T-helper 2 cell (primary cell): Measurements from ENCODE around the gene MACROD2.

Source experiments
- DNase-seq, 5 experiments: peaks; one replicate each; pipeline versions ENCODE4 v3.0.0 to v3.0.0-alpha.2; 2012 to 2022

The MACROD2 gene

DNA sequence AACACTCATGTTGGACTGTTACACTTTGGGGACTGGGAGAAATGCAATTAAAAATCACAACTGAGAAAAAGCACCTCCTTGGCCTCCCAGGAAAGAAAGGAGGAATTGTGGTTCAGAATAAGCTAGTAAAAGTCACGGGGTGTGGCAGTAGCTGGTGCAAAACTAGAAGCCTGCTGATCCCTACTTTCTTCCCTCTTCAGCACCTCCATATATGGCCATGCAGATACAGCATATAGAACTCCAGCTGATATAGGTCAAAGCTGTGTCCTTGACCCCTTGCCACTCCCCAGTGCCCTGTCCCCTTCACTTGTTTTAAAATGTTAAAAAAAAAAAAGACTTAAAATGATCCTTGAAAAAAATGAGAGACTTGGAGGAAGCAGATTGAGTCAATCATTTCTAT is 347.6 kb downstream of the MACROD2 start:
- DNase-seq: no peak

DNA sequence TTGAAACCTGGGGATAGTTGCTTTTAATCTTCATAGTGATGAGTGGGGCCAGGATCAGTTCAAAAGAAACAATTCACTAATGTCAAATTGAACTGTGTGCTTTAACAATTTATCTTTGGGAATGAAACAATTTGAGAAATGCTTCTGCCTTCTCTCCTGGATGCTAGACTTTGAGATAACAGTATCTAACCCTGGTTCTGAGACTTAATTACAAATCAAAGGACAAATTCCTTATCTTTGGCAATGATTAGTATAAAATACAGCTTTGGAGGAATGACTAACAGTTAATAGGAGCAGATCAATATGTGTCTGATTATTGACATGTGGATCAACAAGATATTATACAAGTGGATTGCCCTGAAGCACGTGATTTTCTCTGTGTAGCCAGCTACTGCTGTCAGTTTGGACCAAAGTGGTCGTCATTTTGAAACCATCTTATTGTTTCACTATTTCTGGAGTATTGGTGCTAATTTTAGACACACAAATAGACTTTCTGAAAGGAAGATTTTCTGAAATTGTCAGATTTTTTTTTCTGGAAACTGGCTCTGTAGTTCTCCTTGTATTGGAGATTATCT is 348.3 kb downstream of the MACROD2 start:
- DNase-seq: no peak

DNA sequence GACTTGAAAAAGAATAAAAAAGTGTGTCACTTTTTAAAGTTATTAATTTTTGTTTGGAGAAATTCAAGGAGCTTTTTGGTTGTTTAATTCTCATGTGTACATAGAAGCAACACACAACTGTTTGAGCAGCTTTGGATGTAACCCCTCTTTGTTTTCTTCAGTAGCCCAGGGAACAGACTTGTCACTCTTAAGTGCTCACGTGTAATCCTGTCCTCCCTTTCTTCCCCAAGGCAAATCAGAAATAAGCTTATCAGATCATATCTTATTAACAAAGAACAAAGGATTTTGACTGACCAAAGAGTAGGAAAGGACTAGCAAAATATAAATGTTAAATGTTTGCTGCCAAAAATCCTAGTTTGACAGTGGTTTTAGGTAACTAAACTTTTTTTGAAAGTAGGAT is 349.4 kb downstream of the MACROD2 start:
- no peak for DNase-seq

DNA sequence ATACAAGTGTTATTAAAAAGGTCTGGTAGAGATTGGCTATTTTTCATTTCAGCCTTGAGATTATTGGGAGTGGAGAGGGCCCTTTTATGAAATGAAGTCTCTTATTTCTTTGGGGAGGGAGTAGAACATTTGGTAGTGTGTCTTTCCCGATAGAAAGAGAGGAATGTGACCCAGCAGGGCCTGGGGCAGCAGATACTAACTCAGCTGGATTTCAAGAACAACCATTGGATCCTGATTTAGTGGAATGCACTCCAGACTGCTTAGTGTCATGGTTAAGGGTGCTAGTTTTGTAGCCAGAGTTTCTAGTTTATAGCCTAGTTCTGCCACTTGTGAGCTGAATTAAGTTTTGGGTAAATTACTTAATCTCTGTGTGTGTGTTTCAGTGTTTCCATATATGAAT is 360.5 kb downstream of the MACROD2 start:
- no peak for DNase-seq

DNA sequence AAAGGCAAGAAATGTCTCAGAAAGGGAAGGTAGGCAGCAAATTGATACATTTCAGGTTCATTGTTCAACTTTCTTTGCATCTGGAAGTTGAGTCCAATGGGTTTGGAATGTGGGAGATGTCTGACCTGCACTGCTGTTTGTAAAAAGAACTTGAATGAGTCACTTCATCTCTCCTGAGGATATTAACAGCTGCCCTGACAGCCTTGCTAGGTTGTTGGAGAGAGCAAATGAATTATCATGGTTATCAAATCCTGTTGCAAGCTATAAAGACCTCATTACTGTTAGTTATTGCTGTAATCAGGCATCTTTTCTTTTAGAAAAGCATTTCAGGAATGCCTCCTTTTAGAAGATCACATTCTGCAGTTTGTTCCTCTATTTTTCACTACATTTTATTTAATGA is 365.1 kb downstream of the MACROD2 start:
- DNase-seq: no peak

DNA sequence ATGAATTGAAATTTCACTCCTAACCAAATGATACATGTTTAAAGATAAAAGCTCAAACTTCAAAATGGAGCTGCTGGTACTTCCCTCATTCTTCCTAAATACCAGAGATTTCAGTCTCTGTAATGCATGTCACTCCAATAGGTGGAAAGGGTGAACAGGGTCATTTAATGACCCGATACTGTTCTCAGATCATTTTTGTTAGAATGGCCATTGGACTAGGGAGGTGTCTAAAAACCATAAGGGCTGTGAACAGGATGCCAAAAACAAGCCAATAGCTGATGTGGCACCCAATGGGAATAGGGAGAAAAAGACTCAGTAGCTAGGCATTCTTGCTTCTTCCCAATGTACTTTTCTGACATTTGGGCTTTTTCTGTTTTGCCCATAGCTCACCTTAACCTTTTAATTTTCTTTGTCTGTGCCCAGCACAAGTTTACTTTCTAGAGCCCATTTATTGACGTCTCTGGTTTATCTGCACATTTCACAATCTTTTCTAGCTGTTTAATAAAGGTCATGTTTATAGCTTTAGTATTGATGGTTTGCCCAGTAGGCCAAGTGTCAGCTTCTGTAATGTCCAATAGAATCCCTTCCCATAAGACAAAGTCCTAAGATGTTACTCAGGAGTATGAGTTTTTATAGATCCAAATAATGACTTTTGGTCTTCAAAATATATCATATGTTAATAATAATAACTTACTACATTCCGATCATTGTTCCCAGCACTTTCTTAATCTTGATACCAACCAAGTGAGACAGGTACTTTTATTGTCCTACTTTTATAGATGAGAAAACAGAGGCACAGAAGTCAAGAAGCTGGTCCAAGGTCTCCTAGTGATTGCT is 366.4 kb downstream of the MACROD2 start:
- no peak for DNase-seq

DNA sequence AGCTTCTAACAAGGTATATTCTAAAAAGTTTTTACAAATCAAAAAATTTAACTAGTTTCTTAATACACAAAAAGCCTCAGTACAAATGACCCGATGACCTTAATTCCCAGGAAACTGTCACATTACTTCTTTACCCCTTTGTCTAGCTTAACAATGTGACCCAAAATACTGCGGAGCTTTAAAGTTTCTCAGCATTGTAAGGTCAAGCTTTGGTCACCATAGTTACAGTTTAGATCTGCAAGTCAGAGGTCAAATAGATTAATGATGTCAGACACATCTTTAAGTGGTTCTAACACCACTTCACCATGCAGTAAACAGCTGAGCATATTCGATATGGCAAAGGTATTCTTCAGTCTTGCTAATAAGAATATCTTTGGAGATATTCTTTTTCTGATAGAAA is 378.9 kb downstream of the MACROD2 start:
- no peak for DNase-seq

DNA sequence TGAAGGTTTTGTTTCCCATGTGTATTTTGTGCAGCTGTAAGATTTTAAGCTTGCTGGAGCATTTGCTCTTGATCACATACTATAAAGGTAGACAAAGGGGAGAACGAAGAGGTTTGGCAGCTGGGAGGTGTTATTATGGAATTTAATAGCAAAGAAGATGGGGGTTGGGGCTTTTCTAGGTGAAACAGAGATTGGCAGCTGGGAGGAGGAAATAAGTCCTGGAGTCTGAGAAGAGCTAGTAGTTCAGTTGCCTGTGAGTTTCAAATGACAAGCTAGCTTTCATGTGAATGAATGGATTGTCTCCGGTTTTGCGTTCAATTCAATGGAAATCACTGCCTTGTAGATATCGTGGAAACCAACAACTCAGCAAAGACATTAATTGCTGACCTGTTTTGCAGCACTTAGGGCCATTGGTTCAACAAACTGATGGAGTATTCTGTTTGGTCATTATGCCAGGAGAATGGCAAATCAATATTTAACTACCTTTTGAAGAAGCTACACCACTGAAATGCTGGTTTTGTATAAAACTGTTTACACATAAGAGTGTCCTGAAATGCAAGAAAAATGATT is 380.2 kb downstream of the MACROD2 start:
- DNase-seq: no peak

DNA sequence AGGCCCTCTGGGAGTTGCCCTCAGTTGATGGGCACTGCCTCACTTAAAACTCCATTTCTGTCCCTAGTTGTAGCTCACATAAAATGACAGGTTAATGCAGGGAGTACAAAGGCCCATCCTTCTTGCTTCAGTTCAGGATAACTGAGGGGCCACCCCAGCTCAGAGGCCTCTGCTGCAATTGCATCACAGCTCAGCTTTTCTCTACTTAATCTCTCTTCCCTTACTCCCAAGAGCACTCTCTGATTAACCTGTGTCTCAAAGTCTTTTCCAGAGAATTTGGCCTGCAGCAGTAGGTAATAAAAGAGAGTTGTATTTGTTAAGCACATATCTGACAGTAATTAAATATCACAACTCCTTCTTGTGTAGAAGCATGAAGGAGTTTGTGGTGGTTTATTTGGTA is 383.0 kb downstream of the MACROD2 start:
- no peak for DNase-seq

DNA sequence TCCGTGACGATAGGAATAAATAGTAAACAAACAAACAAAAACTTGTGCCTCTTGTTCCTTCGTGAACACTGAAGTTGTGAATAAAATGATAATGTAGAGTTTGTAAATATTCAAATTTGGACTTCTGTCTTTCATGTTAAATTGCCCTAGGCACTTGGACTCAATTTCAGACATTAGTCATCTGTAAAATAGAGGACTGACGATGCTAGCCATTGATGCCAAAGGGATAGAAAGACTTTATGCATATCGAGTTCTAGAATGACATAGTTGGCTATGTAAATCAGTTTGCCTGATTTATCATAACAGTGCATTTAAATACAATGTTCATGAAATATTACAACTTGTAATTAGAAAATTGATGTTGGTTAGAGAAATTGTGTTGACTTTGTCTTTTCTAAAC is 388.0 kb downstream of the MACROD2 start:
- DNase-seq: no peak

DNA sequence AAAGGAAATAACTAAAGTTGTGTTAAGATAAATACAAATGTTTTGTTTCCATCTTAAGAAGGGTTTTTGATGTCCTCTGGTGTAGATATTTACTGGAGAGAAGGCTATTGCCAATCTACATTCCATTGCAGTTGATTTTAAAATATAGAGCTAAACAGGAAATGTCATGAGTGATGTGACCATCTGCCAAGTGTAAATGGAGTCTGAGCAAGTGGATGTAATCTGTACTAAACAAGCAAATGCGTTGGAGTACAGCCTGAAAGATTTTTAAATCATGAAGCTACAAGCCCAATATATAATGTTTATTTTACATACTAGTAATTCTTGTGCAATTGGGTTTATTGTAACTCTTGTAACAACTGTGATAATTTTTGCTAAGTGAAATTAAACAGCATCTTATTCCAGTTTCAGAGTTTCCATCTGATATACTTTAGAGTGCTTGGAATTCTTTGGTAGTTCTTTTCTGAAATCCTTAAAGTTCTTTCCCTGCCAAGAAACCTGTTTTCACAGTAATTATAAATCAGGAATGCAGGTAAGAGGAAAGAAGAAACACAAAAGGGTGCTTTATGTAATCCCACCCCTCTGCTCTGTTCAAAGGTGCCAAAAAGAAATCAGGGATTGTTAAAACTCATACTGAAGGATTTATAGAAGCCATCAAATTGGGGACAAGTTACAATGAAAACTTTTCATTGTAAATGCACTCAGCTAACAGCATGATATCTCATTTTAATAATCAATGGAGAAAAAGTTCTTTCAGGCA is 389.3 kb downstream of the MACROD2 start:
- DNase-seq: no peak

DNA sequence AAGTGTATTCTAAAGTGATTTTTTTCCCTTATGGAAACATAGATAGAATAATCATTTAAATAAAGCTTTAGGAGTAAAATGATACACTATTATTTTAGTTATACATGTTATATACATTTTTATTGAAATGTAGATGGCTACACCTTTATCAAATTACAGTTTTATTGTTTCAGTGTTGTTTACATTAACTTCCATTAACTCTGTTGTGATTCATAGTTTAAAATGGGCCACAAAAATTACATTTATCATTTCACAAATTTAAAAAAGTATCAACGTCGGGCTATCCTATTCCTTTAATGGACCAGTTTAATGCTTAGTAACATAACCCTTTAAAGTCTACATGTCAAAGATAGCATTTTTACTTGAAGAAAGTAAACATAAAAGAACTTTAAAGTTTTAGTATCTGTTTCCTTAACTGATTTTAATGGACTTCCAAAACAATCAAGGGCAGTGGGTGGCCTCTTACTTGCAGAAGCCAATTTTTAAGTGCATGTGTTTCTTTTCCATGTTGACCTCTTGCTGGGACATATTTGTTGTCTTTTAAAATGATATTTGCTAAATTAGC is 389.9 kb downstream of the MACROD2 start:
- DNase-seq: no peak

DNA sequence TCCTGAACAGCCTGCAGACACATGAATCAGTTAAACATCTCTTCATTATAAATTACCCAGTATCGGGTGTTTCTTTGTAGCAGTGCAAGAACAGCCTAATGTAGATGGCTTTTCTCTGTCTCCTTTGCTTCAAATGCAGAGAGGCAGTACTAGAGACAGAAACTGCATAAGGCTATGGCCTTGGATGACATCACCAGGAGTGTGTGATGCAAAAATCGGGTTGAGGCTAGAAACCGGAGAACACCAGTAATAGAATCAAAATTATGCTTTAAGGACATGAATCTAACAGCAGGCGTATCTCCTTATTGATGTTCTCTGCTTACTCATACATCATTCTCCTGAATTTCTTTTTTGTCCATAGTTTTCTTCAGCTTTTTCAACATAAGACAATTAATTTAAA is 391.4 kb downstream of the MACROD2 start:
- DNase-seq: no peak

DNA sequence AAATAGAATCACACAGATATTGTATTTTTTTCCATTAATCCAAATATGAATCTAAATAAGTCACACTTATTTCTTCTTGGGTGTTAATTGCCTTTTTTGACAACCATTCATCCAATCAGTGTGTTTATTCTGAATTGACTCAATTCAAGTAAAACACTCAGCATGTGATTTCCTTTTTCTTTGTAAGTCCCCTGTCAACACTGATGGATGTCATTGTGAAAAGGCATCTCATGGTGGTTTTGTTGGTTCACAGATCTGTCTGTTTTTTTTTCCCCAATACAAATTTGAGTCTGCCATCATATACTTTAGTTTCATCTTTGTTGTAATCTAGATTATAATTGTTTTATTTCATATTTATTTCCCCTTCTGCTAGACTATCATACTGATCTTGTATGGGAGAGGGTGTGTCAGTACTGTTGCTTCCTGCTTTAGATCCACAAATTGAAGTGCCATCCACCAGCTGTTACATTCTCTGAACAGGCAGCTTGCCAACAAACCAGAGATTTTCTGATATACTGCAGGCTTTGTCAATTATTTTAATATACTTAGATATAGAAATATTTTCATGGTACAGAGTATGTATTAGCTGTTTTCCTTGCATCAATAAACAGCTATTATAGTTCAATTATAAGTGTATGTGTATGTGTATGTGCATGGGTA is 406.3 kb downstream of the MACROD2 start:
- no peak for DNase-seq

DNA sequence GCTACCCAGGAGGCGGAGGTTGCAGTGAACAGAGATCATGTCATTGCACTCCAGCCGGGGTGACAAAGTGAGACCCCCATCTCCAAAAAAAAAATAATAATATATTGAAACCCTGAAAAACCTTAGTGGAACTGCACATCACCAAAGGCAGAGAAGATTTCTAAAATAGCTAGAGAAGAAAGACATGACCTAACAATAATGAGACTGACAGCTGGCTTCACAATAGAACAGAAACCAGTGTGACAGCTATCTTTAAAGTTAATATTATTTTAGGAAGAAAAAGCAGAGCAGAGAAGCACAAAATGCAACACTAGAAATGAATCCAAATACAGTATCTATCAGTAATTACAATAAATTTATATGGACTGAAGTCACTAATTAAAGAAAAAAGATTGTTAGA is 409.2 kb downstream of the MACROD2 start:
- DNase-seq: no peak

DNA sequence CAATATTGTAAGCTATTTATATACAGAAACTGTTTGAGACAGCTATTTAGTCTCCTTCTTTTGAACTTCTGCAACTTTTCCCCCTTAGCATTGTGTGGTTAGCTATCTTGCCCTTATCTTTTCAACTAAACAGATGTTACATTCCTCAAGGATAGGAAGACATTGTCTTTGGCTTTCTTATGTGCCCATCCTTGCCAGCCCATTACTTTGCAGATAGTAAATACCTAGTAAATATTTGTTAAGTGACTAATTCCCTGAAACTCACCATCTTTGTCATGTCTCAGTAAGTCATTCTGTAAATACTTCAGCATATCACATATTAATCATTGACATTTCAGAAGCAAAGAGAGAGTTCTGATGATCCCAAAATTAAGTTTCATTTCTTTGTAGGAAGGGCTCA is 411.2 kb downstream of the MACROD2 start:
- no peak for DNase-seq

DNA sequence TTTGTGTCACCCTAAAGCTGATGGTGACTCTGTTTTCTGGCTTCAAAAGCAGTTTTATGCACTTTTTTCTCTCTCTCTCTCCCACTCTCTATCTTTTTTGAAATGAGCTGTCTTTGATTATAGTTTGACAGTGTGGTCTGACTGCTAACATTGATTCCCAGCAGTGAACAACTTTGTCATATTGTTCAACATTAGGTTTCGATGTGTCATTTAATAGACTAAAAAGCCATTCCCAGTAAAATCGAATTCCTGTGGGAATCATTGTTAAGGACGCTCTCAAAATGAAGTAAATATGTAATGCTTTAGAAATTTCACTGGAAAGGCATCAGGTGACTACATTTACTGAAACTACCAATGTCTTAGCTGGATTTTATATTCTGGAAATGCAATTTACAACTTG is 412.0 kb downstream of the MACROD2 start:
- no peak for DNase-seq

DNA sequence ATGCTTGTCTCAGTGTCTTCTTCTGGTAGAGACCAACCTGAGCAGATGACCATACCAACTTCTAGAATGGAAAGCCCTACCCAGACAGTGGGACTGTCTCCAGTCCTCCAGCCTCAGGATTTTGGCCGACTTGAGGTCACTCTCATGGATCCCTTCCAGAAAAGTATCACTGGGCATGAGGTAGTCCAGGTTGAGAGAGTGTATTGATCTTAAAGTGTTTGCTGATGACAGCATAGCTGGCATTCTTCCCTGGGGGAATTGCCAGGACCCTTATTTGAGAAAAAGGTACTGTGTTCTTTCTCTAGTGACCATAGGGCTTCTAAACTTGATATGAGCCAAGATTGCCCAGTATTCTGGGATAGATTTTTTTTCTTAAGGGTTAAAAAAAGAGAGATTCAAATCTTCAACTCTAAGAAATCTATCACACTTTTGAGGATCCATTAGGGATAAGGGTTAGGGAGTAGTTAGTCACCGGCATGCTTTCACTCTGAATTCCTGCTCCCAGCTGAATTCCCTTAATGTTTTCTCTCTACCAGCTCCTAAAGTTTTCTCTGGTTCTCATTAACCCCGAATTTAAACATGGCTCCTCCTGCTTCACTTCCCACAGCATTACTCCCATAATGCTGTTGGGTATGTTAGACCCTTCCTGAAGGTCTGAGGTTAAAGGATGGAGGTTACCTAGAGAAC is 415.7 kb downstream of the MACROD2 start:
- DNase-seq: no peak

DNA sequence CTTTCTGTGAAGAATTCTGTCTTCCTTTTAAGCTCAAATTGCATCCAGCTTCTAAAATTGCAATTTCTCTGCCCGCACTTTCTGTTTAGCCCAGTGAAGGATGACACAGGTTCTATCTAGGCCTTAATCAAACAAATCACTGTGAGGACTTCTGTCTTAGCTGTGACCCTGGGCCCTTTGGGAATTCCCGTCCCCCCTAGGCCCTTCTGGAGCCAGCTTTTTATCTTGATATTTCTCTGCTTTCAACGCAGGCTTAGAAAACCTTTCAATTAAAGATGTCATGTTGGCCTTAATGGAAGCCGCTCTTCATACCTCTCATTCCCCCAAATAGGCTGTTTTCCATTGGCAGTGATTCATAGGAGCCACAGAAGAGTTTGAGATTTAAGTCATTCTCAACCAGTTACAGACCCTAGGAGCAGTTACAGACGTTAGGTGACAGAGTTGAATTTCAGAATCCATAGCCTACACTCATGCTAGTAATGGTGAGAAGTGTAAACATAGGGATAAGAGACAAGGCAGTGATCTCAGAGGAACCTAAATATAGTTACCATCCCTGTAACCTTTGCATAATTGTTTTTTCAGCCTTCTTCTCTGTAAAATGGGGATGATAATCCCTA is 416.9 kb downstream of the MACROD2 start:
- no peak for DNase-seq

DNA sequence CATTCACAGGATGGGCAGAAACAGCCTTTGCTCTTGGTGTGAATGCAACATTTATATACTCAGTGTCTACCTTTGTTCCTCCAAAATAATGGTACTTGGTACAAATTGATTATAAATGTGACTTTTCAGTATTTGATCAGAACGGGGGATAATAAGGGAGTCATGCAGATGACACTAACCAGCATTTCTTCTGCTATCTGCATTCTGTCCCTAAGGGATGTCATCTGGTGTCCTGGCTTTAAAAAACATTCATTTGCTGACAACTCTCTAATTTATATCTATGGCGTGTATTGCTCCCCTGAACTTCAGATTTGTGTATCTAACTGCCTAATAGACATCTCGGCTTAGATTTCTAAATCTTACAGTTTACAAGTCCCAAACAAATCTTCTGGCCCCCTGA is 418.5 kb downstream of the MACROD2 start:
- DNase-seq: no peak

DNA sequence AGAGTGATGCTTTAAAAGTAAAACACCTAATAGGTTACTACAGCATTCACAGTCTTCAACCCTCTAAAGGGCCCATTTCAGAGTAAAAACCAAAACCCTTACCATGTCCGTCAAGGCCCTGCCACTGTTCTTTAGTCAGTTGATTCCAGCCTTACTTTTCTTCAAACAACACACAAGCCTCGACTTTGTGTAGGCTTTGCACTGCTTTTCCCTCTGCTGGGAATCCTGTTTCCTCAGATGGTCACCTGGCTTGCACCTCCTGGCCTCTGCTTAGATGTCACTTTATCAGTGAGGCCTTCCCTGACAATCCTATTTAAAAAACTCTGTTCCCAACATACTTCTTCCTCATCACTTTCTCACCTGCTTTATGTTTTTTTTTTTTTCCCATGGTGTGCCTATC is 419.2 kb downstream of the MACROD2 start:
- no peak for DNase-seq

DNA sequence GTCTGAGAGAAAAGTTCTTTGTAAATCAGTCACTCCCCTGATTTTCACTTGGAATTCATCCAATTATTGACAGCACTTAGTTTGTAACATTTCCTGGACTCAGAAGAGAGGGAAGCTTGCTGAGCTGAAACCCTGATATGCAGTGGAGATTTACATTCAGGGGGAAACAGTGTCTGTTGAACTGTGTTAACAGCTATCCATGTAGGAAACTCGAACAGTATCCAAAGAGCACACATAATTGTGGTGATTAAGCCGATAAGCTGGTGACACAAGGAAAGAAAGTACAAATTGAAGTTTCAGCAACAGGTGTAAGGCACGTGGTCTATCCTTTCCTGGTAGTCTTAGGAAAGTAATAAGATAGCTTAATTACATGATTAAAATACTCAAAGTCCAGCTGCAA is 420.2 kb downstream of the MACROD2 start:
- DNase-seq: no peak
